ENCODE measurements around the gene ARF5. TPM values are rescaled to one million over a fixed set of nuclear protein-coding genes. Genes with fewer than 3 reads are reported as not detected.
"Not testable (repeated sequence)": the region's sequence is repeated elsewhere in the genome, so short reads cannot be mapped to it uniquely, and the experiment has no call there.

The ARF5 gene
- total and polyA plus RNA-seq, 10 donors = 79.5 to 197 (median 117) TPM

DNA sequence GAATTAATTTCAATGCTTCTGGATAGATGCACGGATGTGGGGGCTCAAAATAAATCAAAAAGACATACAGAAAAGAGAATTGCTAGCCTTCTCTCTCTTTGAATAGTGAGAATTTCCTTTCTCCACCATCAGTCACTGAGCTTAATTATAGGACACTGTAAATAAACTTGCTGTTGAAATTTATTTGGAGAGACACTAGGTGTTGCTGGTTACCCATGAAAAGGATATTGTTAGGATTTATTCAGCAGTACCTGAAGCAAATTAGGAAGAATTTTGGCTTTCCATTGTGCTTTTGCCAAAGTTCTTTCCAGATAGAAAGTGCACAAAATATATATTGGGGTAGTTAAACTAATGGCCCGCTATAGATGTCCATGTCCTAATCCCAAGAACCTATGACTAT lies 30.4 kb upstream of the ARF5 start:
- H3K36me3 ChIP-seq = no peaks in the 10 kb centered on the region
- no peak overlapping the region for H3K27ac ChIP-seq
- no peak for DNase-seq
- no peaks in the 10 kb centered on the region for H3K4me1 ChIP-seq
- no peaks in the 10 kb centered on the region for H3K27me3 ChIP-seq (replicated peaks in 1 of 7)
- WGBS, 5 donors = 68 to 80% (median 75%) methylated on average over 2 of the region's 2 CpGs
- TF ChIP-seq POLR2AphosphoS5 (IDR thresholded peaks at IDR 0.05) (no peak), POLR2A (IDR thresholded peaks at IDR 0.05) (no peak)
- TF ChIP-seq, protein P1, sequence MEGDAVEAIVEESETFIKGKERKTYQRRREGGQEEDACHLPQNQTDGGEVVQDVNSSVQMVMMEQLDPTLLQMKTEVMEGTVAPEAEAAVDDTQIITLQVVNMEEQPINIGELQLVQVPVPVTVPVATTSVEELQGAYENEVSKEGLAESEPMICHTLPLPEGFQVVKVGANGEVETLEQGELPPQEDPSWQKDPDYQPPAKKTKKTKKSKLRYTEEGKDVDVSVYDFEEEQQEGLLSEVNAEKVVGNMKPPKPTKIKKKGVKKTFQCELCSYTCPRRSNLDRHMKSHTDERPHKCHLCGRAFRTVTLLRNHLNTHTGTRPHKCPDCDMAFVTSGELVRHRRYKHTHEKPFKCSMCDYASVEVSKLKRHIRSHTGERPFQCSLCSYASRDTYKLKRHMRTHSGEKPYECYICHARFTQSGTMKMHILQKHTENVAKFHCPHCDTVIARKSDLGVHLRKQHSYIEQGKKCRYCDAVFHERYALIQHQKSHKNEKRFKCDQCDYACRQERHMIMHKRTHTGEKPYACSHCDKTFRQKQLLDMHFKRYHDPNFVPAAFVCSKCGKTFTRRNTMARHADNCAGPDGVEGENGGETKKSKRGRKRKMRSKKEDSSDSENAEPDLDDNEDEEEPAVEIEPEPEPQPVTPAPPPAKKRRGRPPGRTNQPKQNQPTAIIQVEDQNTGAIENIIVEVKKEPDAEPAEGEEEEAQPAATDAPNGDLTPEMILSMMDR (IDR thresholded peaks at IDR 0.05 in 8 of 11, conservative IDR thresholded peaks at IDR 0.05 in 3 of 11) = no peak
- intact Hi-C loops (cut with DNase I; ENCODE audit: low total_unique reads) = no loop called here
- peaks cover 0 to 5% (median 0%) of the 10 kb centered on the region in 8 donors for H3K9me3 ChIP-seq
- no peak overlapping the region for H3K4me3 ChIP-seq

DNA sequence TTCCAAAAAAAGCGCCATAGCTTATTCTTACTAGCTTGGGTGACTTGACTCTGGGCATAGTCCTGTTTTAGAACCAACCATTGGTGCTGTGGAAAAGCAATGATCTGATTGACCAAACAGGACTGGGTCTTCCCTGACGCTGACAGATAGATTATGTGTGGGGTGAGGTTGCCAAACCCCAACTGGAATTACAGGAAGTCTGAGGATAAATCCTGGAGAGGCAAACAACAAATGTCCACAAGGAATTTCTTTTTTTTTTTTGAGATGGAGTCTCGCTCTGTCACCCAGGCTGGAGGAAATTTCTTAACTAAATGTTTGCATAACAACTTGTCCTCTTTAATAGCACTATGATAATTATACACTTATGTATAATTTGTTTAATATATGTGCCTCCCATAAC lies 22.0 kb upstream of the ARF5 start:
- Histone ChIP-seq H3K4me3 (no peak overlapping the region), H3K27me3 (replicated peaks in 1 of 7) (no peaks in the 10 kb centered on the region), H3K4me1 (no peaks in the 10 kb centered on the region), H3K9me3 (peaks cover 0 to 13% (median 3%) of the 10 kb centered on the region in 8 donors), H3K36me3 (no peaks in the 10 kb centered on the region), H3K27ac (no peak overlapping the region)
- intact Hi-C loops (cut with DNase I; ENCODE audit: low total_unique reads) = no loop called here
- 78 to 91% (median 81%) methylated on average over 3 of the region's 3 CpGs for WGBS, 5 donors
- TF ChIP-seq, protein P1 (IDR thresholded peaks at IDR 0.05 in 8 of 11, conservative IDR thresholded peaks at IDR 0.05 in 3 of 11) = no peak
- TF ChIP-seq POLR2A (IDR thresholded peaks at IDR 0.05) = no peak
- TF ChIP-seq POLR2AphosphoS5 (IDR thresholded peaks at IDR 0.05) = no peak
- no peak for DNase-seq

- DNase-seq; H3K27me3 ChIP-seq (replicated peaks in 1 of 7); H3K27ac ChIP-seq; H3K4me3 ChIP-seq; intact Hi-C loops (cut with DNase I; ENCODE audit: low total_unique reads); H3K36me3 ChIP-seq; H3K4me1 ChIP-seq; H3K9me3 ChIP-seq: not testable (repeated sequence)
- WGBS, 5 donors = 100% methylated on average over 1 of the region's 3 CpGs; no CpG with 5 or more reads in 4 of the 5 donors
These were observed 20.2 kb upstream of the ARF5 start for GRCh38 chr7:127568034-127568433.

- no peaks in the 10 kb centered on the region for H3K9me3 ChIP-seq
- no peaks in the 10 kb centered on the region for H3K27me3 ChIP-seq (replicated peaks in 1 of 7)
- H3K4me3 ChIP-seq = no peak overlapping the region
- peaks cover 0 to 13% (median 0%) of the 10 kb centered on the region in 6 donors for H3K36me3 ChIP-seq
- WGBS, 5 donors = 67 to 82% (median 78%) methylated on average over 3 of the region's 3 CpGs
- no peak overlapping the region for H3K27ac ChIP-seq
- no peak for DNase-seq
- TF ChIP-seq POLR2A (IDR thresholded peaks at IDR 0.05) (no peak), POLR2AphosphoS5 (IDR thresholded peaks at IDR 0.05) (no peak)
- TF ChIP-seq, protein P1 (IDR thresholded peaks at IDR 0.05 in 8 of 11, conservative IDR thresholded peaks at IDR 0.05 in 3 of 11) = no peak
- intact Hi-C loops (cut with DNase I; ENCODE audit: low total_unique reads) = no loop called here
- no peaks in the 10 kb centered on the region for H3K4me1 ChIP-seq
These were observed 16.3 kb upstream of the ARF5 start for GRCh38 chr7:127571741-127572505.
